Upper lobe of left lung (tissue), 4 donors: ENCODE measurements around the gene SYCP2L.

Experiments
- CTCF ChIP-seq, 6 experiments: fragments of 450-650 bp in 4 of 6; fragments of 200-600 bp in 2 of 6; sonication (generic) in 2 of 6; IDR thresholded peaks; one replicate each; pipeline ENCODE4 v1.5.1; 2016 to 2019; ENCODE audit warnings: antibody characterized with exemption in 6 of 6
- POLR2A ChIP-seq, 4 donors: fragments of 450-650 bp; IDR thresholded peaks; one replicate each; pipeline ENCODE4 v1.5.1; 2016 to 2017; ENCODE audit warnings: antibody characterized with exemption in 4 of 4, mild to moderate bottlenecking in 2 of 4

GRCh38 chr6:11017090-11017489 is 130.2 kb downstream of the SYCP2L start:
- TF ChIP-seq POLR2A (IDR thresholded peaks at IDR 0.05) (no peak), CTCF (IDR thresholded peaks at IDR 0.05) (no peak)
